Calu3 (cell line): ENCODE measurements around the gene CDKN3. TPM values are rescaled to one million over a fixed set of nuclear protein-coding genes. Genes with fewer than 3 reads are reported as not detected.
"Not testable (repeated sequence)": the region's sequence is repeated elsewhere in the genome, so short reads cannot be mapped to it uniquely, and the experiment has no call there.

Experiments used
- BruUV-seq: library from RNA; stranded (reverse); fragments of 400-500 nt; replicated peaks from 2 replicates; lab custom pipeline; 2021; lab: Mats Ljungman, UMichigan
- CTCF ChIA-PET: fragments of 300-600 bp; sonication (Branson Sonifier 250); formaldehyde crosslinking; loops from one replicate; lab custom pipeline; 2022; ENCODE audit warnings: antibody characterized with exemption; lab: Charles Lee
- DNase-seq: peaks from one replicate; pipeline ENCODE4 v3.0.0; 2022
- H3K27ac Mint-ChIP-seq: one replicate; pipeline ENCODE4 v1.8.0; 2022; ENCODE audit warnings: mixed read lengths; ENCODE audit not compliant: unreplicated experiment
- H3K27me3 Mint-ChIP-seq: one replicate; pipeline ENCODE4 v1.8.0; 2022; ENCODE audit warnings: mixed read lengths; ENCODE audit not compliant: unreplicated experiment
- H3K36me3 Mint-ChIP-seq: one replicate; pipeline ENCODE4 v1.8.0; 2022; ENCODE audit warnings: mild to moderate bottlenecking, moderate library complexity, mixed read lengths; ENCODE audit not compliant: insufficient read depth, unreplicated experiment
- H3K4me1 Mint-ChIP-seq: one replicate; pipeline ENCODE4 v1.8.0; 2022; ENCODE audit warnings: mild to moderate bottlenecking, low read depth, mixed read lengths; ENCODE audit not compliant: unreplicated experiment
- H3K4me3 Mint-ChIP-seq: one replicate; pipeline ENCODE4 v1.8.0; 2022; ENCODE audit warnings: mild to moderate bottlenecking, low read depth, moderate library complexity, mixed read lengths; ENCODE audit not compliant: unreplicated experiment
- H3K9me3 Mint-ChIP-seq: one replicate; pipeline ENCODE4 v1.8.0; 2022; ENCODE audit warnings: low read depth, mixed read lengths; ENCODE audit not compliant: unreplicated experiment
- intact Hi-C: fragments of 100-400 bp; cut with micrococcal nuclease; formaldehyde crosslinking; loops from one replicate; pipeline ENCODE4 v1.10.0; 2022; ENCODE audit not compliant: unreplicated experiment
- total RNA-seq: library from RNA; stranded (reverse); gene quantifications from 2 replicates; pipeline ENCODE4 v1.2.3, GENCODE V29; 2022
- TF ChIP-seq, protein P1 (sequence below): fragments of 200-600 bp; IDR thresholded peaks from one replicate; pipeline ENCODE4 v1.8.0; 2022; ENCODE audit warnings: antibody characterized with exemption; ENCODE audit not compliant: unreplicated experiment

CDKN3 gene
- total RNA-seq, 1 experiment from 2014 or later, result 50.3 TPM

DNA sequence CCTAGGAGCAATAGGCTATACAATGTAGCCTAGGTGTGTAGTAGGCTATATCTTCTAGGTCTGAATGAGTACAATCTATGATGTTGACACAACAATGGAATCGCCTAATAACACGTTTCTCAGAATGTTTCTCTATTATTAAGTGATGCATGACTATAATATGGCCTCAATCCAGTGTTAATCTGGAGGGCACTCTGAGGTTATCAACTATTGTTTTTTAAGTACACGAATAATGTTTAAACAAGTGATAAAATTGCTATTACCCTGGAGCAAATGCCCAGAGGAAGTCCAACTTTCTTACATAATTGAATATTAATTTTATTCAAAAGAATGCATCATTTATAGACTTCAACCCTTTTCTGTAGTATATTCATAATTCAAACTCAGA, 60.8 kb downstream of the CDKN3 start:
- Mint-ChIP-seq H3K4me3 (no peak overlapping the region), H3K27ac (no peak overlapping the region), H3K36me3 (no peaks in the 10 kb centered on the region), H3K27me3 (peaks cover 4% of the 10 kb centered on the region), H3K9me3 (no peaks in the 10 kb centered on the region), H3K4me1 (no peaks in the 10 kb centered on the region)
- intact Hi-C loops, result no loop called here
- CTCF ChIA-PET, result no interaction called here
- BruUV-seq, result no TSS peak
- TF ChIP-seq, protein P1, sequence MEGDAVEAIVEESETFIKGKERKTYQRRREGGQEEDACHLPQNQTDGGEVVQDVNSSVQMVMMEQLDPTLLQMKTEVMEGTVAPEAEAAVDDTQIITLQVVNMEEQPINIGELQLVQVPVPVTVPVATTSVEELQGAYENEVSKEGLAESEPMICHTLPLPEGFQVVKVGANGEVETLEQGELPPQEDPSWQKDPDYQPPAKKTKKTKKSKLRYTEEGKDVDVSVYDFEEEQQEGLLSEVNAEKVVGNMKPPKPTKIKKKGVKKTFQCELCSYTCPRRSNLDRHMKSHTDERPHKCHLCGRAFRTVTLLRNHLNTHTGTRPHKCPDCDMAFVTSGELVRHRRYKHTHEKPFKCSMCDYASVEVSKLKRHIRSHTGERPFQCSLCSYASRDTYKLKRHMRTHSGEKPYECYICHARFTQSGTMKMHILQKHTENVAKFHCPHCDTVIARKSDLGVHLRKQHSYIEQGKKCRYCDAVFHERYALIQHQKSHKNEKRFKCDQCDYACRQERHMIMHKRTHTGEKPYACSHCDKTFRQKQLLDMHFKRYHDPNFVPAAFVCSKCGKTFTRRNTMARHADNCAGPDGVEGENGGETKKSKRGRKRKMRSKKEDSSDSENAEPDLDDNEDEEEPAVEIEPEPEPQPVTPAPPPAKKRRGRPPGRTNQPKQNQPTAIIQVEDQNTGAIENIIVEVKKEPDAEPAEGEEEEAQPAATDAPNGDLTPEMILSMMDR, result no peak
- DNase-seq, result no peak

DNA sequence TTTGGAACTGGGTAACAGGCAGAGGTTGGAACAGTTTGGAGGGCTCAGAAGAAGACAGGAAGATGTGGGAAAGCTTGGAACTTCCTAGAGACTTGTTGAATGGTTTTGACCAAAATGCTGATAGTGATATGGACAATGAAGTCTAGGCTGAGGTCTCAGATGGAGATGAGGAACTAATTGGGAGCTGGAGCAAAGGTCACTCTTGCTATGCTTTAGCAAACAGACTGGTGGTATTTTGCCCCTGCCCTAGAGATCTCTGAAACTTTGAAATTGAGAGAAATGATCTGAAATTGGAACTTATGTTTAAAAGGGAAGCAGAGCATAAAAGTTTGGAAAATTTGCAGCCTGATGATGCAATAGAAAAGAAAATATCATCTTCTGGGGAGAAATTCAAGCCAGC, 61.7 kb downstream of the CDKN3 start:
- peaks cover 13% of the 10 kb centered on the region for H3K27me3 Mint-ChIP-seq
- intact Hi-C loops, H3K4me1 Mint-ChIP-seq, BruUV-seq, H3K4me3 Mint-ChIP-seq, DNase-seq, H3K36me3 Mint-ChIP-seq, CTCF ChIA-PET, H3K9me3 Mint-ChIP-seq, H3K27ac Mint-ChIP-seq: not testable (repeated sequence)

DNA sequence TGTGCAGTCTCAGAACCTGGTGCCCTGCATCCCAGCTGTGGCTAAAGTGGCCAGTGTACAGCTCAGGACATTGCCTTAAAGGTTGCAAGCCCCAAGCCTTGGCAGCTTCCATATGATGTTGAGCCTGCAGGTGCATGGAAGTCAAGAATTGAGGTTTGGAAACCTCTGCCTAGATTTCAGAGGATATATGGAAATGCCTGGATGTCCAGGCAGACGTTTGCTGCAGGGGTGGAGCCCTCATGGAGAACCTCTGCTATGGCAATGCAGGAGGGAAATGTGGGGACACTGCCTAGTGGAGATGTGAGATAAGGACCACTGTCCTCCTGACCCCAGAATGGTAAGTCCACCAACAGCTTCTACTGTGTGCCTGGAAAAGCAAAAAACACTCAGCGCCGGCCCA, 62.3 kb downstream of the CDKN3 start:
- TF ChIP-seq, protein P1, result no peak
- Mint-ChIP-seq H3K27ac (no peak overlapping the region), H3K36me3 (no peaks in the 10 kb centered on the region), H3K27me3 (peaks cover 13% of the 10 kb centered on the region), H3K4me3 (no peak overlapping the region), H3K4me1 (no peaks in the 10 kb centered on the region), H3K9me3 (peaks cover 2% of the 10 kb centered on the region)
- intact Hi-C loops, result no loop called here
- DNase-seq, result no peak
- no TSS peak for BruUV-seq
- CTCF ChIA-PET, result no interaction called here

DNA sequence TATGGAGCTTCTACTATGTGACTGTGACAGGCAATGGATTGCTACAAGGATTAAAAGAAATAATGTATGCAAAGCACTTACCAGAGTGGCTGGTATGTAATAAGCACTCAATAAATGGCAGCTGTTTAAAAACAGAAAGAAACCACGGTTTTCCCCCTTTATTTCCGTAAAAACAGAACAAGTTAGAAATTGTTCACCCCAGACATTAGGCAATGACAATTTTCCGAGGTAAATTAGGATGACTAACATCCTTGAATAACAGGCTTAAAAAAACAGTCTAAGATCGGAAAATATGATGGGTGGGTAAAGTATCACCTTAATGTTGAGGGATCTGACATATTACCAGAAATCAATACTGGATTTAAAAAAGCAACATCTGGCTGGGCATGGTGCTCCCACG, 65.2 kb downstream of the CDKN3 start:
- H3K36me3 Mint-ChIP-seq, result no peaks in the 10 kb centered on the region
- H3K27me3 Mint-ChIP-seq, result peaks cover 13% of the 10 kb centered on the region
- H3K9me3 Mint-ChIP-seq, result peaks cover 2% of the 10 kb centered on the region
- no TSS peak for BruUV-seq
- intact Hi-C loops, result no loop called here
- TF ChIP-seq, protein P1, result no peak
- CTCF ChIA-PET, result no interaction called here
- H3K4me1 Mint-ChIP-seq, result no peaks in the 10 kb centered on the region
- H3K4me3 Mint-ChIP-seq, result no peak overlapping the region
- no peak overlapping the region for H3K27ac Mint-ChIP-seq
- DNase-seq, result no peak

DNA sequence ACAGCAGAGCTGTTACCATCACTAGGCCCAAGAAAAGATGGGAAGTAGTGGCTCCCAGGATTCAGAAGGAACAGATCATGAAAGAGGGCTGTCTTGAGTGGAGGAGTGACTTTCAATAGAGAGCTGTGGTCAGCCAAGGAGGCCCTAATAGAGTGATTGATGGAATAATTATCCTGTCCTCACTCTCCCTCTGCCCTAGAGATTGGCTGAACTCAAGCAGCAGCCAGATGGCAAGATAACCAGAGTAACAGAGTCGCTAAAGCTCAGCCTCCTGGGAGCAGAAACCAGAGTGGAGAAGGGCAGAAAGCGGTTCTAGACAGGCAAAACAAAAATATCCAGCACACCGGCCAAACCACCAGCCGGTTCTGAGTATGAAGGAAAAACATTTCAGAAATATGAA, 68.8 kb downstream of the CDKN3 start:
- no TSS peak for BruUV-seq
- CTCF ChIA-PET, result no interaction called here
- H3K27me3 Mint-ChIP-seq, result peaks cover 13% of the 10 kb centered on the region
- H3K9me3 Mint-ChIP-seq, result peaks cover 8% of the 10 kb centered on the region
- no peak for DNase-seq
- TF ChIP-seq, protein P1, result no peak
- H3K27ac Mint-ChIP-seq, result no peak overlapping the region
- intact Hi-C loops, result no loop called here
- H3K36me3 Mint-ChIP-seq, result no peaks in the 10 kb centered on the region
- no peak overlapping the region for H3K4me3 Mint-ChIP-seq
- peaks cover 13% of the 10 kb centered on the region for H3K4me1 Mint-ChIP-seq
